Omental fat pad (tissue), 4 donors: Measurements from ENCODE around the gene SHB. TPM values are rescaled to one million over a fixed set of nuclear protein-coding genes. Genes with fewer than 3 reads are reported as not detected.

Experiments used
- ATAC-seq: fragments of 150-250 bp; one replicate; pipeline ENCODE4 v1.9.1; 2016; ENCODE audit warnings: mild to moderate bottlenecking, moderate library complexity; ENCODE audit not compliant: low FRiP score
- DNase-seq: peaks from one replicate; pipeline ENCODE4 v3.0.0-alpha.2; 2019; ENCODE audit warnings: low spot score
- CTCF ChIP-seq, 3 donors: fragments of 450-650 bp; IDR thresholded peaks; one replicate each; pipeline ENCODE4 v1.5.1; 2016 to 2017; ENCODE audit warnings: antibody characterized with exemption in 3 of 3, mild to moderate bottlenecking in 3 of 3, moderate library complexity in 2 of 3
- total RNA-seq, 4 donors: library from RNA; depleted of rRNA; stranded (reverse); fragments of >200 nt; gene quantifications; one replicate each; pipeline ENCODE4 v1.1.0, GENCODE V29; 2016

The SHB gene
- total RNA-seq, 4 donors from 2014 or later = 10.4 to 61.6 (median 20.7) TPM

- ATAC-seq (peak; percentile 81), DNase-seq (peak; percentile 63)
- TF ChIP-seq CTCF (IDR thresholded peaks at IDR 0.05) = no peak
Measured at GRCh38 chr9:37953775-37954437, 115.1 kb downstream of the SHB start.

- DNase-seq = no peak
- no peak for TF ChIP-seq CTCF (IDR thresholded peaks at IDR 0.05)
- ATAC-seq = no peak
Measured at GRCh38 chr9:37953206-37953774, 115.7 kb downstream of the SHB start.

- ATAC-seq (peak; percentile 31), DNase-seq (no peak)
- TF ChIP-seq CTCF (IDR thresholded peaks at IDR 0.05) = no peak
Measured at GRCh38 chr9:37952731-37953130, 116.3 kb downstream of the SHB start.

GRCh38 chr9:37951671-37952449, 117.2 kb downstream of the SHB start:
- ATAC-seq (no peak), DNase-seq (no peak)
- TF ChIP-seq CTCF (IDR thresholded peaks at IDR 0.05) = no peak

GRCh38 chr9:37950561-37950960, 118.5 kb downstream of the SHB start:
- no peak for TF ChIP-seq CTCF (IDR thresholded peaks at IDR 0.05)
- no peak for ATAC-seq
- no peak for DNase-seq

- no peak for TF ChIP-seq CTCF (IDR thresholded peaks at IDR 0.05)
- DNase-seq = no peak
- peak; percentile 24 for ATAC-seq
Measured at GRCh38 chr9:37949576-37949975, 119.5 kb downstream of the SHB start.
